GM19372 (cell line): Measurements from ENCODE around the gene SPDEF.

Source experiments
- ATAC-seq: cut with Tn5 transposase; IDR thresholded peaks from one replicate; pipeline ENCODE4 v1.9.1; 2021; ENCODE audit warnings: mild to moderate bottlenecking, low read depth, moderate library complexity; ENCODE audit not compliant: unreplicated experiment

Gene SPDEF

DNA sequence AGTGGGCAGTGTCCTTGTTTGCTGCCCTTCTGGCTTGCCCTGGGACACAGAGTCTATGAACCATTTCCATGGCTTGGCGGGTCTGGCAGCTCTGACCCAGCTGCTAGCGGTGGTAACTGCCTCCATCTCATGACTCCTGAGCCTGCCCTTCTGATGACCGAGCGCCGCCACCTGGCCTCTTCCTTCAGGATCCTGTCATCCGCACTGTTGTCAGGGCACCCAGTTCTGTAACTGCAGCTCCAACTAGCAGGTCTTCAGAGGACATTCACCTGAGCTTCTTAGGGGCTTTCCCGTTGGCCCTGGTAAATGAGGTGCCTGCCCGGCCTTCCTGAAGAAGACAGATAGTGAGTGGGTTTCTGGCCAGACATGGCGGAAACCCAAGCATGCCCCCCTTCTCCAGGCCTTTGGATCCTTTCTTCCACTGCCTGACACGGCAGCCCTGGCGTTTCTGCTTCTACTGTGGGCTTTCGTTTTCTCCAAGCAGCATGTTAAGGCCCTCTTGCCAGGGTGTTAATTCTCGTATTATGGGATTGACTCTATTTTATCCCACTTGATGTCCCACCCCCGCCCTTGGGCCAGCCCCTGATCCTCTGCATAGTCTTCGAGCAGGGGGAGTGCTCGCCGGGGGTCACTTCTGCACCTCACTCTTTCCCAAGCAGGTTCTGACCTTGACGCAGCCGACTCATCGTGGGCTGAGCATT, 65.6 kb downstream of the SPDEF start:
- no peak for ATAC-seq

DNA sequence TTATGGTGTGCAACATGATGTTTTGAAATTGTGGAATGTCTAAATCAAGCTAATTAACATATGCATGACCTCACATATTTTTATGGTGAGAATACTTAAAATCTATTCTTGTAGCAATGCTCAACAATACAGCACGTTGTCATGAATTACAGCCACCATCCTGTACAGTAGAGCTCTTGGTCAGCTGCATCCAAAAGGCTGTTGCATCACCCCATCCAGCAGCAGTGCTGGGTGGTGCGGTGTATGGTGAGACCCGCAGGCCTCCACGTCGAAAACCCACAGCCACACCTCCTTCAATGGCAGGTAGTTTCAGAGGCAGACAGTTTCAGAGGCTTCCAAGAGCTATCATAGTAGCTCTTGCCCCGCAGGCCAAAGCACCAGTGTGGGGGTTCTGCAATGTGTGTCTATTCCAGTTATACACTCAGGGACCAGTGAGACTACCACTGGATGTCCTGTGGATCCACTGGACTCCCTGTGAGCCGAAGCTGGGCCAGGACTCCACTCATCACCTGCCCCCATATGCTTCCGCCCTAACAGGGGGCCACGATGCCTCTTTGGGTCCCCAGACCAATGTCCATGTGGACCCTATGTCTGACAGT, 66.8 kb downstream of the SPDEF start:
- ATAC-seq = no peak
